Activated B cell treated with CpG ODN at 0.5 μM for 24 hours (primary cell): ENCODE data around the gene SOD1. TPM values are rescaled to one million over a fixed set of nuclear protein-coding genes. Genes with fewer than 3 reads are reported as not detected.
A peak's percentile ranks its signal among the peaks of the same experiment; 100 is the strongest.

Experiments
- ATAC-seq: fragments of 200-7000 bp; cut with Tn5 transposase; one replicate; pipeline ENCODE4 v1.10.0; 2021; ENCODE audit warnings: low read depth, mild to moderate bottlenecking, moderate library complexity
- CTCF ChIA-PET: fragments of 350-600 bp; sonication (Branson Sonifier 250); formaldehyde crosslinking; loops from one replicate; lab custom pipeline; 2021; ENCODE audit warnings: antibody characterized with exemption; lab: Charles Lee
- POLR2A ChIA-PET: fragments of 350-600 bp; sonication (Branson Sonifier 250); formaldehyde crosslinking; loops from one replicate; lab custom pipeline; 2021; ENCODE audit warnings: antibody characterized with exemption; lab: Charles Lee
- DNase-seq: peaks from one replicate; pipeline ENCODE4 v3.0.0; 2022
- H3K27ac Mint-ChIP-seq: one replicate; pipeline ENCODE4 v1.8.0; 2020; ENCODE audit warnings: mixed read lengths
- H3K27me3 Mint-ChIP-seq: one replicate; pipeline ENCODE4 v1.8.0; 2021; ENCODE audit warnings: mixed read lengths
- H3K36me3 Mint-ChIP-seq: one replicate; pipeline ENCODE4 v1.8.0; 2021; ENCODE audit warnings: low read depth, mixed read lengths
- H3K4me1 Mint-ChIP-seq: one replicate; pipeline ENCODE4 v1.8.0; 2021; ENCODE audit warnings: mixed read lengths
- H3K4me3 Mint-ChIP-seq: one replicate; pipeline ENCODE4 v1.8.0; 2020; ENCODE audit warnings: mild to moderate bottlenecking, mixed read lengths
- H3K9me3 Mint-ChIP-seq: one replicate; pipeline ENCODE4 v1.8.0; 2020; ENCODE audit warnings: mixed read lengths
- intact Hi-C: fragments of 100-400 bp; cut with micrococcal nuclease; formaldehyde crosslinking; loops from one replicate; pipeline ENCODE4 v1.15.1; 2024
- total RNA-seq: library from RNA; stranded (reverse); gene quantifications from 2 replicates; pipeline ENCODE4 v1.2.3, GENCODE V29; 2022
- TF ChIP-seq, protein P1 (sequence below): fragments of 200-600 bp; IDR thresholded peaks from one replicate; pipeline ENCODE4 v1.8.0; 2022; ENCODE audit warnings: antibody characterized with exemption, mild to moderate bottlenecking

SOD1 gene
- total RNA-seq, 1 donor from 2014 or later, result 107 TPM

DNA sequence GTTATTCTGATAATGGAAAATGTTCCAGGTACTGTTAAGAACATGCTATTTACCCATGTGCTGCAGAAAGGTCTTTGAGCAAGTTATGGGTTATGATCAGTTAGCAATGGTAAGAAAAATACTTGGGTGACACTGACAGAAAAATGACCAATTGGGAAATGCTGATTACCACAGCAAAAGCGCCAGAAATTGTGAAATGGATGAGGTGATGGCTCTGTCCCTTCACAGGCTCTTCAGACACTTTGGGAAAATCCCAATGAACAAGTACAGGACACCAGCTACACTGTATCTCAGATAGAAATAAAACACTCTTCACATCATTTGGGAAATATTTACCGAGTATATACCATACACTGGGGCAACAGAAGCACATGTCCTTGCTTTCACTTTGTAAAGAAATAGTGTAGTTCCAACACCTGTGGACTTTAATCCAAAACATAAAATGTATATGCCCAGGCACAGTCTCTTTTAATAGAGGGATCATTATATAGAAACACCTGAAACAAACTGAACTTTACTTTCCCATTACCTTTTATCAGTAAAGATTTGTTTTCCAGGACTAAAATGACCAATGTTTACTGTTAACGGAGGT is 13.9 kb downstream of the SOD1 start:
- Mint-ChIP-seq H3K36me3 (peaks cover 28% of the 10 kb centered on the region), H3K9me3 (no peaks in the 10 kb centered on the region), H3K27ac (no peak overlapping the region), H3K27me3 (no peaks in the 10 kb centered on the region), H3K4me1 (peaks cover 3% of the 10 kb centered on the region), H3K4me3 (no peak overlapping the region)
- TF ChIP-seq, protein P1, sequence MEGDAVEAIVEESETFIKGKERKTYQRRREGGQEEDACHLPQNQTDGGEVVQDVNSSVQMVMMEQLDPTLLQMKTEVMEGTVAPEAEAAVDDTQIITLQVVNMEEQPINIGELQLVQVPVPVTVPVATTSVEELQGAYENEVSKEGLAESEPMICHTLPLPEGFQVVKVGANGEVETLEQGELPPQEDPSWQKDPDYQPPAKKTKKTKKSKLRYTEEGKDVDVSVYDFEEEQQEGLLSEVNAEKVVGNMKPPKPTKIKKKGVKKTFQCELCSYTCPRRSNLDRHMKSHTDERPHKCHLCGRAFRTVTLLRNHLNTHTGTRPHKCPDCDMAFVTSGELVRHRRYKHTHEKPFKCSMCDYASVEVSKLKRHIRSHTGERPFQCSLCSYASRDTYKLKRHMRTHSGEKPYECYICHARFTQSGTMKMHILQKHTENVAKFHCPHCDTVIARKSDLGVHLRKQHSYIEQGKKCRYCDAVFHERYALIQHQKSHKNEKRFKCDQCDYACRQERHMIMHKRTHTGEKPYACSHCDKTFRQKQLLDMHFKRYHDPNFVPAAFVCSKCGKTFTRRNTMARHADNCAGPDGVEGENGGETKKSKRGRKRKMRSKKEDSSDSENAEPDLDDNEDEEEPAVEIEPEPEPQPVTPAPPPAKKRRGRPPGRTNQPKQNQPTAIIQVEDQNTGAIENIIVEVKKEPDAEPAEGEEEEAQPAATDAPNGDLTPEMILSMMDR, result no peak
- intact Hi-C loops, result no loop called here
- ATAC-seq (no peak), DNase-seq (no peak)
- CTCF ChIA-PET, result no interaction called here
- POLR2A ChIA-PET, result no interaction called here

DNA sequence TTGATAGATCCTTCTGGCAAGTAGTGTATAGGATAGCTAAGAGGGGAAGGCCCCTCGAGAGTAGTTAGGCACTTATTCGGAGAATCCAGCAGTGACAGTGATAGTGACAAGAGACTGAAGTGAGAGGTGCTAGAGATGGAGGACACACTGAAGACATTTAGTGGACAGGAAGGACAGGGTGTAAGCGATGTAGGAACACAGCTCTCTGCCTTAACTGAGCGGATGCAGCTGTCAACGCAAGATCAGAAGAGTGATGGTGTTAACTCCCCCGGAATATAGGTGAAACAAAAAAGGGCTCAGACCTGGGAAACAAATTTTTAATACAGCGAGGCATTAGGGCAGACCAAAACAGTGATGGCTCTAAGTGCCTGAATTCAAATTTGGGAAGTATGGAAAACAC is 15.8 kb downstream of the SOD1 start:
- Mint-ChIP-seq H3K4me1 (peaks cover 3% of the 10 kb centered on the region), H3K27me3 (no peaks in the 10 kb centered on the region), H3K27ac (no peak overlapping the region), H3K9me3 (no peaks in the 10 kb centered on the region), H3K4me3 (no peak overlapping the region), H3K36me3 (peaks cover 22% of the 10 kb centered on the region)
- ChIA-PET CTCF (no interaction called here), POLR2A (no interaction called here)
- DNase-seq (no peak), ATAC-seq (no peak)
- TF ChIP-seq, protein P1, result no peak
- intact Hi-C loops, result no loop called here

DNA sequence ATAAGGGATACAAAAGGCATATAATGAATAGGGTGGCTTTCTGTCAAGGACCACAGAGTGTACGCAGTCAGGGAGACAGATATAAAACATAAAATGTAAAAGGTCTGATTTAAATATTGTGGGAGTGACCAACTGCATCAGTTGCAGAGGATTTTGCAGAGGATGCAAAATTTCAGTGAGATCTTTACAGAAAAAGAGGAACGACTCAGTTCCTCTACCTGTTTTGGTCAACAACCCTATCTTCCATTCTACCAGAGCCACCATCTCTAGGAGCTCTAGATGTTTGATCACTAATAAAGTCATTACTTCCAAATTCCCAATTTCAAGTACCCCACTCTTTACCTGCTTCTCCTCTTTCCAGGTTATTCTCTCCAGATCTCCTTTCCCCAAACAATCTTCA is 16.5 kb downstream of the SOD1 start:
- Mint-ChIP-seq H3K27ac (no peak overlapping the region), H3K4me3 (no peak overlapping the region), H3K4me1 (peaks cover 3% of the 10 kb centered on the region), H3K9me3 (no peaks in the 10 kb centered on the region), H3K36me3 (peaks cover 23% of the 10 kb centered on the region), H3K27me3 (no peaks in the 10 kb centered on the region)
- ATAC-seq, result peak; percentile 71
- CTCF ChIA-PET, result no interaction called here
- intact Hi-C loops, result no loop called here
- DNase-seq, result no peak
- POLR2A ChIA-PET, result interaction anchor here (0.5 kb wide), 1 partner anchor 98 kb away, joined by 3 read pairs; no protein-coding TSS in a partner anchor
- TF ChIP-seq, protein P1, result no peak

DNA sequence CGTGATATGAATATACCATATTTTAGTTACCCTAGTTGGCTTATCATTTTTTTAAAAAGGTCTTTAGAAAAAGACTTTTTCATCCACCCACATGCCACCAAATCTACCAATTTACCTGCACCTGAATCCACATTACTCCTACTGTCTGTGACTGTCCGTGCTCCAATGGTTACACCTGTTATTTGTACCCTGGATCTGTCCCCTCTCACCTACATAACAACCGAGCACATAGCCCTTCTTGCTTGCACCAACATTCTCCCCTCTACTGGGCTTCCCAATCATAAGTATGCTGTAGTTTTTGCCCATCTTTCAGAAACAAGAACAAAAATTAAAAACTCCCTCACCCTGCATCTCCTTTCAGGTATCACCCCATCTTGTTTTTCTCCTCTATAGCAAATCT is 17.6 kb downstream of the SOD1 start:
- no peak for ATAC-seq
- peaks cover 19% of the 10 kb centered on the region for H3K36me3 Mint-ChIP-seq
- POLR2A ChIA-PET, result no interaction called here

DNA sequence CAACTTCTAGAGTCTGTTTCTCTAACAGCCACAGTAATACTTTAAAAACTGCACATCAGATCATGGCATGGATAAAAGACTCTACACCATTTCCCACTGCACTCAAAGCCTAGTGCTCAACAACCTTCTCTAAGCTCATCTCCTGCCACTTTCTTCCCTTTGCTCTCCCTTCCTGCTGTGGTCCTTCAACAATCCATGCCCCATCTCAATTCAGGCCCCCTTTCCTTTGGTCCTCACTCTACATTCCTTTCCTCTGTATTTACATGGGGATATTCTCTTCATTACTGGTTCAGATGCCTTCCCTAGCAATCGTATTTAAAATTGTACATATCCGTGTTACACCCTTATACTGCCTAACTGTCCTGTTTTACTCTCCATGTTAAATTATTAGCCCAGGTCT is 19.0 kb downstream of the SOD1 start:
- TF ChIP-seq, protein P1, result no peak
- no peak for ATAC-seq
- Mint-ChIP-seq H3K36me3 (peaks cover 32% of the 10 kb centered on the region), H3K4me3 (no peak overlapping the region), H3K27ac (no peak overlapping the region), H3K27me3 (no peaks in the 10 kb centered on the region), H3K9me3 (no peaks in the 10 kb centered on the region), H3K4me1 (no peaks in the 10 kb centered on the region)
- DNase-seq, result no peak
- ChIA-PET CTCF (no interaction called here), POLR2A (no interaction called here)
- intact Hi-C loops, result no loop called here

More for the DNA sequence above, 17.6 kb downstream of the SOD1 start:
- Mint-ChIP-seq H3K27ac (no peak overlapping the region), H3K9me3 (no peaks in the 10 kb centered on the region), H3K4me3 (no peak overlapping the region), H3K4me1 (peaks cover 3% of the 10 kb centered on the region), H3K27me3 (no peaks in the 10 kb centered on the region)
- no peak for DNase-seq
- intact Hi-C loops, result no loop called here
- CTCF ChIA-PET, result no interaction called here
- TF ChIP-seq, protein P1, result no peak
